ENCODE measurements around the gene KIF6.

DNA sequence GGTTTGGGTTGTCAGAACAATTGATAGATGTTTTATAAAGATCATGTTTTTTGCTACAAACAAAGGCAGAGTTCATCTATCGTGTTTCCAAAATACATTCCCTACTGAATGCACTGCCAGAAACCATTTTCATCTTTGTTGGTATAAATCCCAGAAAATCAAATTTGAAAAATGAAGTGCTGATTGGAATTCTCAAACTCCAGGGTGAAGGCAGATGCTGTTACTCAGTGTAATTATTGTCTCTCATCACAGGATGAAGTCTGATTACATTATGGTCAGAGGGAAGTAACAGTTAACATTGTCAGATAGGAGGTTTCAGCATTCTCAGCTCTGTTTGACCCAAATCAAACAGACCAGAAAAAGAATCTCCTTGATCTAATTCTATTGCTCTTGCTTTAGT, 204.3 kb downstream of the KIF6 start:
- TF ChIP-seq GATA3 (IDR thresholded peaks at IDR 0.05; ENCODE audit: low read depth, low read length) (no peak), GATA2 (IDR thresholded peaks at IDR 0.05; ENCODE audit: low read depth, low read length) (no peak)

Measured in SH-SY5Y (cell line).